Measurements from ENCODE around the gene SMYD2. TPM values are rescaled to one million over a fixed set of nuclear protein-coding genes. Genes with fewer than 3 reads are reported as not detected.

Gene SMYD2
- total and polyA plus RNA-seq, 2 donors (not counting 3 experiments of a cell fraction or from before 2014, with no cell fraction given) = 8.0 to 20.9 TPM

DNA sequence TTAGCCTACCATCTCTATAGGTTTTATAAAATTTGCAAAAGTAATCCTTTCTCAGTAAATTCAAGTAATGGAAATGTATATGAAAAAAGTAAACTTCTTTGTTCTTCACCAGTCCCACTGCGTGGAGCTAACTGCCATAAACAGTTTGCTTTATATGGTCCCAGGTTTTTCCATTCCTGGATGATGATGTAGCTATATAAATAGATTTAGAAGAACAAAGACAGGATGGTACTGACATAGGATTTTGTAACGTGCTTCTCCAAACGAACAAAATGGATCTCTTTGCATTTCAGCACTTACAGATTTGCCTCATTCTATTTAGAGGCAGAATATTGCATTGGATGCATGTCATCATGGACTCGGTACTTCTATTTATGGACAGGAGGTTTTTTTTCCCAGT is 57.3 kb downstream of the SMYD2 start:
- intact Hi-C loops (cut with micrococcal nuclease) = no loop called here
- Histone ChIP-seq H3K4me3 (replicated peaks in 1 of 3; ENCODE audit: insufficient read depth in 1 of 3, low read depth in 1 of 3, low read length in 3 of 3) (no peak overlapping the region), H3K27ac (ENCODE audit: insufficient read depth, low read depth, low read length) (no peak overlapping the region), H3K27me3 (ENCODE audit: control insufficient read depth in 2 of 2, insufficient read depth in 2 of 2, low read length in 2 of 2) (no peaks in the 10 kb centered on the region), H3K79me2 (ENCODE audit: control insufficient read depth, insufficient read depth, low read length) (no peaks in the 10 kb centered on the region), H3K9me1 (replicated peaks; ENCODE audit: control insufficient read depth, extremely low read depth, insufficient read depth, low read length) (no peaks in the 10 kb centered on the region), H3K9me3 (replicated peaks; ENCODE audit: control insufficient read depth, insufficient read depth, low read length) (no peaks in the 10 kb centered on the region), H3K36me3 (ENCODE audit: control insufficient read depth in 2 of 2, extremely low read depth in 1 of 2, insufficient read depth in 2 of 2, low read length in 2 of 2) (no peaks in the 10 kb centered on the region), H4K20me1 (replicated peaks; ENCODE audit: control insufficient read depth, extremely low read depth, insufficient read depth, low read length) (no peaks in the 10 kb centered on the region), H3K4me1 (ENCODE audit: control insufficient read depth, extremely low read depth, insufficient read depth, low read length) (no peaks in the 10 kb centered on the region), H3K9ac (replicated peaks; ENCODE audit: extremely low read depth, insufficient read depth, low read length) (no peak overlapping the region), H2AFZ (ENCODE audit: low read depth, low read length) (no peak overlapping the region), H3K4me2 (ENCODE audit: insufficient read depth, low read length) (no peak overlapping the region)
- TF ChIP-seq POLR2AphosphoS5 (IDR thresholded peaks at IDR 0.05; ENCODE audit: insufficient read depth, low read depth, low read length) (no peak), GATA2 (IDR thresholded peaks at IDR 0.05; ENCODE audit: insufficient read depth, insufficient read length, low read depth, low read length) (no peak), EZH2 (IDR thresholded peaks at IDR 0.05; ENCODE audit: borderline replicate concordance, low read depth, low read length, severe bottlenecking) (no peak), JUN (IDR thresholded peaks at IDR 0.05; ENCODE audit: borderline replicate concordance, insufficient read depth, insufficient read length, low read depth) (no peak), POLR2A (IDR thresholded peaks at IDR 0.05; ENCODE audit: low read depth, low read length) (no peak), CTCF (IDR thresholded peaks at IDR 0.05; ENCODE audit: extremely low read depth in 1 of 2, insufficient read depth in 1 of 2, low read depth in 1 of 2, low read length in 2 of 2) (no peak), MYC (IDR thresholded peaks at IDR 0.05; ENCODE audit: low read depth, low read length) (no peak), FOS (IDR thresholded peaks at IDR 0.05; ENCODE audit: borderline replicate concordance, insufficient read depth, low read length) (no peak)
- TF ChIP-seq, protein P1, sequence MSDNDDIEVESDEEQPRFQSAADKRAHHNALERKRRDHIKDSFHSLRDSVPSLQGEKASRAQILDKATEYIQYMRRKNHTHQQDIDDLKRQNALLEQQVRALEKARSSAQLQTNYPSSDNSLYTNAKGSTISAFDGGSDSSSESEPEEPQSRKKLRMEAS (IDR thresholded peaks at IDR 0.05; ENCODE audit: insufficient read depth, insufficient read length) = no peak
- POLR2A ChIA-PET = interaction anchor here (0.5 kb wide), 1 partner anchor 1011 kb away, joined by 5 read pairs; no protein-coding TSS in a partner anchor
- BruUV-seq (replicated peaks) = no TSS peak
- DNase-seq (ENCODE audit: low read depth, low spot score) = no peak
- CTCF ChIA-PET = interaction anchor here (0.9 to 2.3 kb wide), 4 partner anchors 213 to 289 kb away, joined by 3 to 6 read pairs (median 3); partner anchors contain the start of gene PTPN14
- FAIRE-seq = no peak
- dilution Hi-C loops (cut with MboI; ENCODE audit: extremely low pct_ligation_motif_present, low sequenced_read_pairs) = loop anchor here (25.0 kb wide), 1 partner anchor 249 kb away; no protein-coding TSS in a partner anchor
